GM12878 (cell line): ENCODE measurements around the gene FGD5. TPM values are rescaled to one million over a fixed set of nuclear protein-coding genes. Genes with fewer than 3 reads are reported as not detected.

Experiments
- ATAC-seq: fragments of 200-7000 bp; cut with Tn5 transposase; 3 replicates; pipeline ENCODE4 v1.9.1; 2020; ENCODE audit warnings: mild to moderate bottlenecking, moderate library complexity
- BruUV-seq: library from RNA; stranded (reverse); fragments of 400-500 nt; replicated peaks from 2 replicates; lab custom pipeline; 2021; lab: Mats Ljungman, UMichigan
- CTCF ChIA-PET: fragments of 300-600 bp; sonication (Branson Sonifier 250); formaldehyde crosslinking; extraction: SDS; loops from one replicate; lab custom pipeline; 2021; ENCODE audit warnings: inconsistent platforms; lab: Yijun Ruan, JAX
- POLR2A ChIA-PET: fragments of 350-600 bp; formaldehyde crosslinking; extraction: SDS; loops from one replicate; lab custom pipeline; 2021; ENCODE audit warnings: inconsistent platforms; lab: Charles Lee
- RAD21 ChIA-PET: fragments of 300-600 bp; sonication (Branson Sonifier 250); formaldehyde crosslinking; loops from one replicate; lab custom pipeline; 2023; ENCODE audit warnings: antibody characterized with exemption; ENCODE audit not compliant: unreplicated experiment; lab: Charles Lee
- SMC1A ChIA-PET: fragments of 300-600 bp; sonication (Branson Sonifier 250); formaldehyde crosslinking; loops from one replicate; lab custom pipeline; 2023; ENCODE audit not compliant: unreplicated experiment, uncharacterized antibody; lab: Charles Lee
- DNase-seq: peaks from one replicate; pipeline ENCODE4 v3.0.0-alpha.2; 2011; ENCODE audit warnings: low read depth, low spot score
- FAIRE-seq: peaks from 3 replicates; lab custom pipeline; 2011; peaks lifted over from hg19 to GRCh38; lab: Jason Lieb, UNC
- H2AFZ ChIP-seq: 2 replicates; pipeline ENCODE4 v1.6.0; 2011; ENCODE audit warnings: low read depth, low read length, control low read depth; ENCODE audit not compliant: control insufficient read depth
- H3K27ac ChIP-seq: 2 replicates; pipeline ENCODE4 v1.5.1; 2011; ENCODE audit warnings: control low read depth; ENCODE audit not compliant: control insufficient read depth, insufficient read depth
- H3K27me3 ChIP-seq, 2 experiments: replicated peaks in 1 of 2; 2 replicates each; pipeline versions ENCODE4 v1.6.0 to v1.6.1; 2011; ENCODE audit warnings: low read length in 1 of 2; ENCODE audit not compliant: control insufficient read depth in 2 of 2, insufficient read depth in 2 of 2
- H3K36me3 ChIP-seq, 2 experiments: 2 replicates each; pipeline ENCODE4 v1.5.1; 2011; ENCODE audit warnings: low read length in 1 of 2; ENCODE audit not compliant: control insufficient read depth in 2 of 2, insufficient read depth in 2 of 2
- H3K4me1 ChIP-seq: 2 replicates; pipeline ENCODE4 v1.6.1; 2011; ENCODE audit warnings: mild to moderate bottlenecking, low read length, moderate library complexity, mixed read lengths; ENCODE audit not compliant: control insufficient read depth, insufficient read depth
- H3K4me2 ChIP-seq: 2 replicates; pipeline ENCODE4 v1.6.0; 2011; ENCODE audit warnings: control low read depth; ENCODE audit not compliant: control insufficient read depth, insufficient read depth
- H3K4me3 ChIP-seq: fragments of 200-600 bp; sonication (generic); 2 replicates; pipeline ENCODE4 v1.5.1; 2016
- H3K79me2 ChIP-seq: 2 replicates; pipeline ENCODE4 v1.6.0; 2011; ENCODE audit warnings: low read length; ENCODE audit not compliant: control insufficient read depth, insufficient read depth
- H3K9ac ChIP-seq: 2 replicates; pipeline ENCODE4 v1.8.0; 2011; ENCODE audit warnings: low read length, control low read depth, mixed read lengths; ENCODE audit not compliant: control insufficient read depth, insufficient read depth
- H3K9me3 ChIP-seq: replicated peaks from 3 replicates; pipeline ENCODE4 v1.5.1; 2011; ENCODE audit warnings: mild to moderate bottlenecking, low read length; ENCODE audit not compliant: control insufficient read depth, insufficient read depth
- H4K20me1 ChIP-seq: 2 replicates; pipeline ENCODE4 v1.6.0; 2011; ENCODE audit not compliant: control insufficient read depth, insufficient read depth
- CREB1 ChIP-seq: IDR thresholded peaks from 2 replicates; pipeline ENCODE4 v1.6.1; 2012; ENCODE audit warnings: low read depth, mild to moderate bottlenecking, inconsistent platforms
- CREM ChIP-seq: IDR thresholded peaks from 2 replicates; pipeline ENCODE4 v1.6.1; 2014; ENCODE audit warnings: antibody characterized with exemption, low read depth
- HDAC2 ChIP-seq: fragments of 200-600 bp; sonication (generic); IDR thresholded peaks from 2 replicates; pipeline ENCODE4 v1.6.1; 2017
- KLF5 ChIP-seq: fragments of 450-650 bp; IDR thresholded peaks from 2 replicates; pipeline ENCODE4 v1.6.1; 2014; ENCODE audit warnings: mild to moderate bottlenecking; ENCODE audit not compliant: partially characterized antibody
- POLR2A ChIP-seq: IDR thresholded peaks from 2 replicates; pipeline ENCODE4 v1.6.1; 2011; ENCODE audit warnings: low read depth, mild to moderate bottlenecking, low read length
- RELA ChIP-seq: fragments of 450-650 bp; IDR thresholded peaks from 2 replicates; pipeline ENCODE4 v1.8.0; 2014; ENCODE audit warnings: borderline replicate concordance; ENCODE audit not compliant: partially characterized antibody
- SKIL ChIP-seq: fragments of 450-650 bp; IDR thresholded peaks from 2 replicates; pipeline ENCODE4 v1.6.1; 2017; ENCODE audit warnings: mild to moderate bottlenecking, low read depth, inconsistent platforms; ENCODE audit not compliant: poor library complexity, severe bottlenecking
- SP1 ChIP-seq: IDR thresholded peaks from one replicate; pipeline ENCODE4 v1.6.1; 2011; ENCODE audit warnings: low read depth, low read length
- USF2 ChIP-seq: IDR thresholded peaks from 2 replicates; pipeline ENCODE4 v1.6.1; 2011; ENCODE audit warnings: low read depth, low read length, improper control_type of control experiment, borderline replicate concordance
- YBX1 ChIP-seq: fragments of 450-650 bp; IDR thresholded peaks from 2 replicates; pipeline ENCODE4 v1.6.1; 2016; ENCODE audit warnings: antibody characterized with exemption
- WGBS: methylation state at CpG from one replicate; pipeline ENCODE4 v1.1.6; 2016; ENCODE audit warnings: low lambda C conversion rate; ENCODE audit not compliant: insufficient replicate concordance, insufficient coverage; ENCODE audit errors: missing lambda C conversion rate; 5-methylcytosine and 5-hydroxymethylcytosine counted together
- in situ Hi-C: fragments of 300-500 bp; cut with MboI; formaldehyde crosslinking; loops from 9 replicates; pipeline ENCODE4 v1.14.3; 2018; ENCODE audit warnings: mixed read lengths
- intact Hi-C: fragments of 100-400 bp; cut with micrococcal nuclease; formaldehyde crosslinking; loops from one replicate; pipeline ENCODE4 v1.14.2; 2022; ENCODE audit not compliant: unreplicated experiment
- polyA plus RNA-seq, 11 experiments: library from polyadenylated mRNA; depleted of rRNA in 4 of 11; unstranded in 6 of 11; stranded (reverse) in 5 of 11; fragments of >200 nt; fragmentation: Nextera tagmentation in 4 of 11; fragmentation: Illumina TruSeq in 1 of 11; extraction: Ambion mirVana in 4 of 11; extraction: Trizol in 1 of 11; gene quantifications; 1 replicate in 1 of 11; 2 replicates in 10 of 11; pipeline versions ENCODE4 v1.2.1 to v1.2.3, GENCODE V29; 2011 to 2016; ENCODE audit warnings: inconsistent platforms in 2 of 11, missing spikeins in 2 of 11, low read depth in 1 of 11
- total RNA-seq, 4 experiments: library from RNA; depleted of rRNA in 3 of 4; stranded (reverse); fragments of >200 nt in 3 of 4; fragmentation: Illumina TruSeq in 1 of 4; extraction: Trizol in 1 of 4; gene quantifications; 2 replicates each; pipeline versions ENCODE4 v1.2.1 to v1.2.3, GENCODE V29; 2013 to 2021
- TF ChIP-seq, protein P1 (sequence below): IDR thresholded peaks from 2 replicates; pipeline ENCODE4 v1.6.1; 2012; ENCODE audit warnings: low read depth, low read length, improper control_type of control experiment

FGD5 gene
- total and polyA plus RNA-seq, 10 of the 15 experiments (the other 5 are each of a cell fraction or from before 2014, with no cell fraction given), result 0.03 to 0.13 (median 0.11) TPM; not detected in 3

DNA sequence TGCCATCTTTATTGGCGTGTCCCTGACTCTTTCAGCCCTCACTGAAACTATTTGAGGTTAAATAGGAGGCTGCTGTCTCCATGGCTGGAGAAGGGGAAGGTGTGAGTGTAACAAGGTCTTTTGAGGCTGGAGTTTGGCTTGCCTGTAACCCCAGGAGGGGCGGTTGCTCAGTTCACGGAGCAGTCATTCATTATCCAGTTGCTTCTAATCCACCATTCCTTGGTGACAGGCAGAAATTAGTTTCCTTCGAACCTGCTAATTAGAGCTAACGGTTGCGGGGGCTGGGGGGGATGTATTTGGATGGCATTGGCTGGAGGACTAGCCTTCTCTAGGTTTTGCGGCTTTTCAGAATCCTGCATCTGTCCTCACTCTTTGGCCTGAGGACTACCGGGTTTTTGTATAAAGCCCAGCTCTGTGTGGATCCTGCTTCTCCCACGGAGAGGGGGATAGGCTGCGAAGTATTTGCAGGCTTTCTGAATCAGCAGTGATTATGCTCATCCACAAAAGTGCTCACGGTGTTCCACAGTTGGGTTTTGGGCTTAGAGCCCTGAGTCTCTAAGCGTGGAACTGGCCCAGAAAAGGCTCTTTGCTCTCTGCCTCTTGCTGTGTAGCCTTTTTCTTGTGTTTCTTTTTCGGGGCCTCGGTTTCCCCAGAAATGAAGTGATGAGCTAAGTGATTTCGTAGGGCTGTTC is 18.6 kb downstream of the FGD5 start:
- Histone ChIP-seq H3K27me3 (peaks cover 7 to 12% of the 10 kb centered on the region in 2 experiments), H2AFZ (no peak overlapping the region), H3K9me3 (no peaks in the 10 kb centered on the region), H3K27ac (no peak overlapping the region), H3K79me2 (no peaks in the 10 kb centered on the region), H3K36me3 (no peaks in the 10 kb centered on the region), H4K20me1 (no peaks in the 10 kb centered on the region), H3K9ac (no peak overlapping the region), H3K4me2 (no peak overlapping the region), H3K4me1 (no peaks in the 10 kb centered on the region; the same call in 1 of the 2 replicates), H3K4me3 (no peak overlapping the region)
- in situ Hi-C loops (no loop called here), intact Hi-C loops (no loop called here)
- POLR2A ChIA-PET, result no interaction called here
- BruUV-seq, result no TSS peak
- CTCF ChIA-PET, result no interaction called here
- 27% methylated on average over 15 of the region's 15 CpGs for WGBS
- ATAC-seq (no peak), FAIRE-seq (no peak), DNase-seq (no peak)
- SMC1A ChIA-PET, result interaction anchor here (1.0 kb wide), 1 partner anchor 56 kb away, joined by 3 read pairs; no protein-coding TSS in a partner anchor
- RAD21 ChIA-PET, result no interaction called here
- TF ChIP-seq CREB1 (no peak), SP1 (no peak), YBX1 (no peak), USF2 (no peak)

- H3K36me3 ChIP-seq, result no peaks in the 10 kb centered on the region
- no peaks in the 10 kb centered on the region for H4K20me1 ChIP-seq
- ChIA-PET CTCF (no interaction called here), SMC1A (interaction anchor here (1.0 kb wide), 1 partner anchor 56 kb away, joined by 3 read pairs; no protein-coding TSS in a partner anchor), POLR2A (no interaction called here), RAD21 (no interaction called here)
- 11% methylated on average over 5 of the region's 5 CpGs for WGBS
- in situ Hi-C loops (no loop called here), intact Hi-C loops (no loop called here)
- ATAC-seq (no peak), DNase-seq (no peak), FAIRE-seq (no peak)
- no peak overlapping the region for H3K27ac ChIP-seq
- H3K79me2 ChIP-seq, result no peaks in the 10 kb centered on the region
- no peak overlapping the region for H2AFZ ChIP-seq
- no TSS peak for BruUV-seq
- no peak overlapping the region for H3K4me2 ChIP-seq
- H3K9ac ChIP-seq, result no peak overlapping the region
- H3K4me3 ChIP-seq, result no peak overlapping the region
- peaks cover 4 to 12% of the 10 kb centered on the region in 2 experiments for H3K27me3 ChIP-seq
- no peak for TF ChIP-seq HDAC2
- no peak for TF ChIP-seq CREM
- no peak for TF ChIP-seq RELA
- TF ChIP-seq POLR2A, result no peak
- no peak for TF ChIP-seq KLF5
- TF ChIP-seq, protein P1, sequence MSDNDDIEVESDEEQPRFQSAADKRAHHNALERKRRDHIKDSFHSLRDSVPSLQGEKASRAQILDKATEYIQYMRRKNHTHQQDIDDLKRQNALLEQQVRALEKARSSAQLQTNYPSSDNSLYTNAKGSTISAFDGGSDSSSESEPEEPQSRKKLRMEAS, result no peak
- no peak for TF ChIP-seq SKIL
- no peaks in the 10 kb centered on the region; the same call in 1 of the 2 replicates for H3K4me1 ChIP-seq
- no peaks in the 10 kb centered on the region for H3K9me3 ChIP-seq
Observed at GRCh38 chr3:14837878-14838258, 19.1 kb downstream of the FGD5 start.
